Astrocyte of the cerebellum (primary cell): ENCODE results near the gene OLFML2A.

Source experiments
- DNase-seq: peaks from one replicate; pipeline ENCODE4 v3.0.0-alpha.2; 2011; ENCODE audit warnings: low read depth
- H3K4me3 ChIP-seq: 2 replicates; pipeline ENCODE4 v1.5.1; 2011; ENCODE audit warnings: mild to moderate bottlenecking, low read depth, low read length, moderate library complexity
- in situ Hi-C: cut with HindIII; loops from 2 replicates; pipeline ENCODE4 v1.10.0; 2017; ENCODE audit warnings: low sequenced_read_pairs
- TF ChIP-seq, protein P1 (sequence below): IDR thresholded peaks from 2 replicates; pipeline ENCODE4 v1.5.1; 2012; ENCODE audit warnings: low read length, low read depth, moderate library complexity, mild to moderate bottlenecking; ENCODE audit errors: missing control alignments

Gene OLFML2A

DNA sequence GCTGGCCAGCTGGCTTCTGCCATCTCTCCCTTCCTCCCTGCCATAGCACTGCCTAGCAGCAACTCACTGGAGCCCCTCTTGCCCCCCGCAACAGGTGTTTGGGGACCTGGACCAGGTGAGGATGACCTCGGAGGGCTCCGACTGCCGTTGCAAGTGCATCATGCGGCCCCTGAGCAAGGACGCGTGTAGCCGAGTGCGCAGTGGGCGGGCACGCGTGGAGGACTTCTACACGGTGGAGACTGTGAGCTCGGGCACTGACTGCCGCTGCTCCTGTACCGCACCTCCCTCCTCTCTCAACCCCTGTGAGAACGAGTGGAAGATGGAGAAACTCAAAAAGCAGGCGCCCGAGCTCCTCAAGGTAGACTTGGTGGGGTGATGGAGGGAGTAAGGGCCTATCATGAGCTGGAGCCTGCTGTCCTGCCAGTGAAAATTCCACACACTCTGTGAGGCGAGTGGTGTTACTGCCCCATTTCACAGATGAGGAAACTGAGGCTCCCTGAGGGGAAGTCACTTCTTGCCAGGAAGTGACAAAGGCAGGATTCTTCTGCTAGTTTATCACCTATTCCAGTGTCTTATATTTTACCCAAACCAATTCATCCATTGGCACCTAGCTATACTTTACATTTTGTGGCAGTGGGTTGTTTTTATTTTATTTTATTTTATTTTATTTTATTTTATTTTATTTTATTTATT lies 10.1 kb downstream of the OLFML2A start:
- TF ChIP-seq, protein P1, sequence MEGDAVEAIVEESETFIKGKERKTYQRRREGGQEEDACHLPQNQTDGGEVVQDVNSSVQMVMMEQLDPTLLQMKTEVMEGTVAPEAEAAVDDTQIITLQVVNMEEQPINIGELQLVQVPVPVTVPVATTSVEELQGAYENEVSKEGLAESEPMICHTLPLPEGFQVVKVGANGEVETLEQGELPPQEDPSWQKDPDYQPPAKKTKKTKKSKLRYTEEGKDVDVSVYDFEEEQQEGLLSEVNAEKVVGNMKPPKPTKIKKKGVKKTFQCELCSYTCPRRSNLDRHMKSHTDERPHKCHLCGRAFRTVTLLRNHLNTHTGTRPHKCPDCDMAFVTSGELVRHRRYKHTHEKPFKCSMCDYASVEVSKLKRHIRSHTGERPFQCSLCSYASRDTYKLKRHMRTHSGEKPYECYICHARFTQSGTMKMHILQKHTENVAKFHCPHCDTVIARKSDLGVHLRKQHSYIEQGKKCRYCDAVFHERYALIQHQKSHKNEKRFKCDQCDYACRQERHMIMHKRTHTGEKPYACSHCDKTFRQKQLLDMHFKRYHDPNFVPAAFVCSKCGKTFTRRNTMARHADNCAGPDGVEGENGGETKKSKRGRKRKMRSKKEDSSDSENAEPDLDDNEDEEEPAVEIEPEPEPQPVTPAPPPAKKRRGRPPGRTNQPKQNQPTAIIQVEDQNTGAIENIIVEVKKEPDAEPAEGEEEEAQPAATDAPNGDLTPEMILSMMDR, result no peak
- in situ Hi-C loops, result no loop called here
- no peak overlapping the region for H3K4me3 ChIP-seq
- DNase-seq, result no peak

DNA sequence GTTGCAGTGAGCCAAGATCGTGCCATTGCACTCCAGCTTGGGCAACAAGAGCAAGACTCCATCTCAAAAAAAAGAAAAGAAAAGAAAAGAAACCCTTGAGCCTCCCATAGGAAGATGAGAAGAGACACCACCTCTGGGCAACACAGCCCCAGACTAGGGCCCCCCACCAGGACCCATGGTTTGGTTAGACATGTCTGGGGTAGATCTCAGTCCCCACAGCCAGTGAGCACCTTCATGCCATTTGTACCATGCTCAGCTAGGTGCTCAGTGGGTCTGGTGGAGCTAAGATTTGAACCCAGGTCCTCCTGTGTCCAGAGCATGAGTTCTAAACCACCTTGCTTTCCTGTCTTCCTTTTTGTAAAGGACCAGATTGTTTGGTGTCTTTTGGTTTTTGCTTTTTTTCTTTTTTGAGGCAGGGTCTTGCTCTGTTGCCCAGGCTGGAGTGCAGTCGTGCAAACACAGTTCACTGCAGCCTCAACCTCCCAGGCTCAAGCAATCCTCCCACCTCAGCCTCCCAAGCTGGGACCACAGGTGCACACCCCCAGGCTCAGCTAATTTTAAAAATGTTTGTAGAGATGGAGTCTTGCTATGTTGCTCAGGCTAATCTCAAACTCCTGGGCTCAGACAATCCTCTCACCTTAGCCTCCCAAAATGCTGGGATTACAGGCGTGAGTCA lies 11.7 kb downstream of the OLFML2A start:
- no peak for DNase-seq
- no peak overlapping the region for H3K4me3 ChIP-seq
- in situ Hi-C loops, result no loop called here
- TF ChIP-seq, protein P1, result no peak

DNA sequence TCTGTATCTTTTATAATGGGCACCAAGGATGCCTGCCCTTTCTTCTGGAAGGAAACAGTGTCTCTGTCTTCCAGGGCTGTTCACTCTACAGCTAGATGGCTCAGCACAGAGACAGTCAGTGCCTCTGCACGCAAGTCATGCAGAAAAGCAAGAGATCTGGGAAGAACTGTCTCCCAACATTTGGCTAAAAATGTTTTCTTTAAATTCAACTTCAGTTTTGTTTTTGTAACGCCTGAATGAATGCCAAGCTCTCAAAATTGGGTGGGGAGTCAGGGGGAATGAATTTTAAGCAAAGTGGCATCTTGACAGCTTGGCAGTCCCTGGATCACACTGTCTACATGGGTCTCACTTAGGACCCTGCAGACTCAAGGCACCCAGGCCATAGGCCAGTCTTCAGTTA lies 12.6 kb downstream of the OLFML2A start:
- in situ Hi-C loops, result no loop called here
- DNase-seq, result no peak
- TF ChIP-seq, protein P1, result no peak
- no peak overlapping the region for H3K4me3 ChIP-seq

DNA sequence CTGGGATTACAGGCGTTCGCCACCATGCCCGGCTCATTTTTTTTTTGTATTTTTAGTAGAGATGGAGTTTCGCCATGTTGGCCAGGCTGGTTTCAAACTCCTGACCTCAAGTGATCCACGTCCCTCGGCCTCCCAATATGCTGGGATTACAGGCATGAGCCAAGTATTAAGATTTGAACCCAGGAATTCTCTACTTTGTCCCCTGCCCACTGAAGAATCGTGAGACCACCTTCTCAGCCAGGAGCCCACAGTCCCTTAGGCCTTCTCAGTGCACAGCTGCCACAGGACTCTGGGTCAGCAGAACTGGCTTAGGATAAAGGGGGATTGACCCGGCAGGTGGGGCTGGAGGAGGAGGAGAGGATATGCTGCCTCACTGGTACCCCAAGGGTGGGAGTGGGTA lies 13.4 kb downstream of the OLFML2A start:
- in situ Hi-C loops, result no loop called here
- DNase-seq, result no peak
- TF ChIP-seq, protein P1, result no peak

DNA sequence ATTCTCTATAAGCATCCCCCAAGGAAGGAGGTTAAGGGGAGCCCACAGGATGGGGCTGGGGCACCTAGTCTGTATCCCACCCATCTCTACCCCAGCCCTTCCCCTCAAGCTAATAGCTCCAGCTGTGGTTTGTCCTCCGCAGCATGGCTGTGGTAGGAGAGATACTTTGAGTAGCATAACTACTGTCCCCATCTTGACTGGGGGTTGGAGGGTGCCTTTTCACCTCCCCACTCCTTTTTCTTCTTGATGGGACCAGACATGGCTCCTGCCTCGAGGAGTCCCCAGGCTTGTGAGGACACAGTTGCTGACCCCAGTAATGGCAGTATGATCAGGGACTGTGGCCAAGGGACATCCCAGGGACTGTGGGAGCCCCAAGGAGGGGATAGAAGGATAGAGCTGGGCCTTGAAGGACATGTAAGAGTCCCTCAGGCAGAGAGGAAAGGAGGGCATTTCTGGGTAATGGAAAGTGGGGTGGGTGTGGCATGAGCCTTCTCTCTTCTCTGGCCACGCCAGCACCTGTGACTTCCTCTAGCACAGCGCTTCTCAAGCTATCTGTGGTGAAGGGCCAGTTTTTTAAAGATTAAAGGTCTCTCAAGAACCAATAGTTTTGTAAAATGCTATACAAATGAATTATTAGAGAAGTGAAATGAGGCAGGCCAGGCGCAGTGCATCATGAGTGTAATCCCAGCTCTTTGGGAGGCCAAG lies 14.0 kb downstream of the OLFML2A start:
- no peak for DNase-seq
- in situ Hi-C loops, result no loop called here
- TF ChIP-seq, protein P1, result no peak
- H3K4me3 ChIP-seq, result no peak overlapping the region

More for the DNA sequence above, 13.4 kb downstream of the OLFML2A start:
- H3K4me3 ChIP-seq, result no peak overlapping the region

DNA sequence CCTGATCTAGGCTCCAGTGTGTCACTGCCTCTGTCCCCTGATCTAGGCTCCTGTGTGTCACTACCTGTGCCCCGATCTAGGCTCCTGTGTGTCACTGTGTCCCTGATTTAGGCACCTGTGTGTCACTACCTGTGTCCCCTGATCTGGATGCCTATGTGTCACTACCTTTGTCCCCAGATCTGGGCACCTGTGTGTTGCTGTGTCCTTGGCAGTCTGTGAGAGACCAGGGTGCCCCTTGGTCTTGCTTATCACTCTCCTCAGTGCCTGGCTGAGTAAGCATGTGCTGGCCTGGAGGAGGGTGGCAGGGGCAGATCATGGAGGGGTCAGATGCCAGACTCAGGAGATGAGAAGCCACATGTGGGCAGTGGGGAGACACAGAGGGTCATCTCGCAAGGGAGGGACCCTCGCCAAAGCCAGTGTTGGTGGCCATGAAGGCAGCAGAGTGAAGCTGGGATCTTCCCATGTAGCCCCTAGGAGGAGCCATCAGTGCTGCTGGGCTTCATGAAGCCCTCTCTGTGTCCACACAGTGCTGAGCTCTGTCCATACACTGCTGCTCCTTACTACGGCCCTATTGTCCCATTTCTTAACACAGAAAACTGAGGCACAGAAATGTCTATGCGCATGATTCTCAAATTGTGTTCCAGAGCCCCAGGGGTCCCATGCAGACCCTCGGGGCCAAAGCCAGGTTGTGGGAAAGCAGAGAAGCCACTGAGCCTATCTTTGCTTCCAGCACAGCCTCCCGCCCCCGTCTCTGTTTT lies 15.5 kb downstream of the OLFML2A start:
- in situ Hi-C loops, result no loop called here
- TF ChIP-seq, protein P1, result no peak
- H3K4me3 ChIP-seq, result no peak overlapping the region
- DNase-seq, result no peak
